Stimulated activated CD8-positive, alpha-beta memory T cell treated with anti-CD3 and anti-CD28 coated beads, Interleukin-4, amount 100 ng/mL, for 48 hours (primary cell): ENCODE measurements around the gene CYBB.
"Not testable (repeated sequence)": the region's sequence is repeated elsewhere in the genome, so short reads cannot be mapped to it uniquely, and the experiment has no call there.

ENCODE experiments used
- DNase-seq: peaks from one replicate; pipeline ENCODE4 v3.0.0-alpha.2; 2020

The CYBB gene

DNA sequence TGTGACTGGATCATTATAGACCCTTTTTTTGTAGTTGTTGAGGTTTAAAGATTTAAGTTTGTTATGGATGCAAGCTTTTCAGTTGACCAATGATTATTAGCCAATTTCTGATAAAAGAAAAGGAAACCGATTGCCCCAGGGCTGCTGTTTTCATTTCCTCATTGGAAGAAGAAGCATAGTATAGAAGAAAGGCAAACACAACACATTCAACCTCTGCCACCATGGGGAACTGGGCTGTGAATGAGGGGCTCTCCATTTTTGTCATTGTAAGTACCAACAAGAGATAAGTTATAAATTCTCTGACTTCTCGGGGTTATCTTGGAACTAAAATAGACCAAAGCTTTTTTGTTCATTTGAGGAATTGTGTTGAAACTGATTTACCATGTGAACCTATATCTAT is at the start of gene CYBB:
CYBB (plus strand) TSS at position 203 of the 400 bp plus-strand sequence; CDS start at position 222, 19 bp downstream.
- no peak for DNase-seq

DNA sequence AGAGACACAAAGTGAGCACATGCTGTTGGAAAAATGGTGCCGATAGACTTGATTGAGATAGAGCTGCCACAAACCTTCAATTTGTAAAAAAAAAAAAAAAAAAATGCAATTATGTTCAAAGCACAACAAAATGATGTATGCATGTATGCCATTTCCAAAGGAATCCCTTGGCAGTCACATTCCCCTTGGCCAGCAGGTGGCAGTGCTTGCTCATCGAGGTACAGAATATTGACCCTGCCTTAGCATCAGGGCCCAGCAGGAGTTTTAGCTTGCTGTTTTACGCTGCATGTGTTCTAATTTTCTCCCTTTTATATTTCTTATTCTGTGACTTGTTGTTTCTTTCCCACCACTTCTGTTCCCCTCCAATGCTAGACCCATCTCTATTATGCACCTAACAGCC is 34.5 kb upstream of the CYBB start:
- peak; percentile 80 for DNase-seq

DNA sequence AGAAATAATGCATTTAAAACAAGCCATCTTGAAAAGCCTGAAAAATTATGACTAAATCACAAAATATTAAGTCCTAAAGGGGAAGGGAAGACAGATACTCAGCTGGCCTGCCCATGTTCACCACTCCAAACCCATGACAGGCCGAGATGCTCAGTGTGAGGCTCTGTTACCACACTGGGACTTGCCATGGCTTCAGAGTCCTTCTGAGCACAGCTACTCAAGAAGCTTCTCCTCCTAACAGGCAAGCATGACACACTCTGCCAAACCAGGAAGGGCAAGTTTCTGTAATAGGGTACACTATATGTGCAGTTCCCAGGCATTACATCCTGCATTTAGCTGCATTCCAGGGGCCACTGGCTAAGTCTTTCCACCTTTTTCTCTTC is 34.0 kb upstream of the CYBB start:
- DNase-seq = no peak

DNA sequence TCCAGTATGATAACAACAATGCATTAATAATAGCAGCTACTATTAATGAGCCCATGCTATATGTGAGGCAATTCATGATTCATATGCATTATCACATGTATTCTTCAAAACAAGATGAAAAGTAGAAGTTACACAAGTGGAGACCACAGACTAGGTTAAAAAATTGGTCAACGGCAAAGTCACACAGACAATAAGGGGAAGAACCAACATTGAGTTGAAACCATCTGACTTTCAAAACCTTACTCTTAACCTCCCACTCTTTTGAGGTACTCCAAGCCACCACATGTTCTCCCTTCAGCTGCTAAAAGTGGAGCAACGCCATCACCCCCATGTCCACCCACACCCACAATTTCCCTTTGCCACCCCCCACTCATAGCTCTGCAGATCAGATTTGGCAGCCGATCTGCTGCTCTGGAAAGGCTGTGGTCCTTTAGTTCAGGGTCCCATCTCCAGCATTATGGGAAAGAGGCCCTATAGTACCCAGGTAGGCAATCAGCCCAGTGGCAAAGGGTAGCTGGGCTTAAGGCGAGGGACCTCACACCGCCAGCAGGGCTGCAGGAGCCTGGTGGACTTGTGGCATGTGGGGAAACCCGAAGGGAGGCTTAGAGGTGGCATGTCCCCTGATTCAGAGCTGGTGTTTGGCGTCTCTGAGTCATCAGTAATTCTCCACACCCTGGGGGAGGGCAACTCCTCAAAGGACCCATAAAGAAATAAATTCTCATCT is 33.5 kb upstream of the CYBB start:
- DNase-seq = peak; percentile 45

DNA sequence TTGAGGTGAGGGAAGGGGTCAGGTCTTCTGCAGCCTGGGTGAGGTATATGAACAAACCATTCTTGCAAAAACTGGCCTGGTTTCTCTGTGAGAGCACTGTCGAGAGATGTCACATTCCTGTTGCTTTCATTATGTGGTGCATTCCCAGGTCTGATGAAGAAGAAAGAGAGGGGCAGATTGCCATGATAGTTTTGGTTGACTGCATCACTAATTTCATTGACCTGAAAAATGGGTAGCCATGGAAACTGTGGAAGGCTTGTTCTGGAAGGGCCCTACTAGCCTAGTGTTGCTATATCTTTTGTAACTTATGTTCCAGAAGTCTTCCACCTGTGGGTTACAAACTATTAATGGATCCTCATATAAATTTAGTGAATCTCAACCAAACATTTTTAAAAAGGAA is 32.9 kb upstream of the CYBB start:
- DNase-seq = no peak

DNA sequence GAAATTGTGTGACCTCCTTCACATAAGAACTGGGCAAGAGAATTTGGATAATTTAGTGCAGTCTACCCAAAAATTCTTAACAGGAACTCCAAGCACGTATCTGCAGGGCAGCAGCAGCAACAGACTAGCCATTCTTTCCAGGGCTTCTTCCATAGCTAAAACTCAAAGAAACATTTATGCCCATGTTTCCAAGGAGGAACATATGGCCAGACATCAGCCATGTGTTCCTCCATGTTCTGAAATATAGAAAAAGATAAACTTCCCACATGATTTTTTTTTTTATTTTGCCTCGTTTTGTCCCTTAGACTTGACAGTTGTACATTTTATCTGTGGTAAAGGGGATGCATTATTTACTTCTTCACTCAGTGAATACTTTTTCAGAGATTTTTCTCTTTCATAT is 27.6 kb upstream of the CYBB start:
- no peak for DNase-seq

DNA sequence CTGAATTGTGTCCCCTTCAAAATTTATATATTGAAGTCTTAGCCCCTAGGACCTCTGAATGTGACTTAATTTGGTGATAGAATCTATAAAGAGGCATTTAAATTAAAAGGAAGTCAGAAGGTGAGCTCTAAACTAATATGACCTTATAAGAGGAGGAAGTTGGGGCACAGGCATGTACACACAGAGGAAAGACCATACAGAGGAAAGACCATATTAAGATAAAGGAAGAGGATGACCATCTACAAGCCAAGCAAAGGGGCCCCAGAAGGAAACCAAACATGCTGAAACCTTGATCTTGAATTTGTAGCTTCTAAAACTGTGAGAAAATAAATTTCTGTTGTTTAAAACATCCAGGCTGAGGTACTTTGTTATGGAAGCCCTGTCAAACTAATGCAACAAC is 26.9 kb upstream of the CYBB start:
- DNase-seq = no peak

DNA sequence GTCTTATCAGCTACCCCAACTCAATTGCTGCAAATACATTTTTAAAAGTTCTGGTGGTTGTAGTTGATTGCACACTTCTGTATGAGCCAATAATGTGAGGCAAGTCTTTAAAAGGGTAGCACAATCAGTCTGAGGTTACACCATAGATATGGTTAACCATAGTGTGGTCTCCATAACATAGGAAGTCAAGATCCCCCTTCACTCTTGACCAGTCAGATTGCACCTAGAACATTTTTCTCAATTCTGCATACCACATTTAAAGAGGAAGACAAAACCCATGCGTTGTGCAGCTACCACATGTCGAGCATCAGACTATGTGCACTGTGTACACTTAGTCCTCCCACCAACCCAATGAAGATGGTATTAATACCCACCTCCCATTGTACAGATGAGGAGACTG is 26.5 kb upstream of the CYBB start:
- DNase-seq = no peak

DNA sequence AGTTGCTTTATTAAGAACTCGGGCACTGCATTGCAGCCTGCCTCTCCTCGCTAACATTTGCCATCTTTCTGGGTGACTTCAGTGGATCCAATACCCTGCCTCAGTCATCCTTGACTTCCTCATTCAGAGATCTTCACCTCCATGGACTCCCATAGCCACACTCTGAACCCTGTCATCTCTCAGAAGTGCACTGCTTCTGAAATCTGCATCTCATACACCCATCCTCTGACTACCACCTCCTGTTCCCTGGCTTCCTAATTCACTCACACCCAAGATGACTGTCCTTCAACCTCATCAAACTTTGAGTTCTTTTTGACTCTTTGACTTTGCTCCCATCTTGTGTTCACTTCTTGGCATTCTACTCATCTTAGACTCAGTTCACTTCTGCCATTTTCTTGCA is 25.3 kb upstream of the CYBB start:
- DNase-seq = no peak

DNA sequence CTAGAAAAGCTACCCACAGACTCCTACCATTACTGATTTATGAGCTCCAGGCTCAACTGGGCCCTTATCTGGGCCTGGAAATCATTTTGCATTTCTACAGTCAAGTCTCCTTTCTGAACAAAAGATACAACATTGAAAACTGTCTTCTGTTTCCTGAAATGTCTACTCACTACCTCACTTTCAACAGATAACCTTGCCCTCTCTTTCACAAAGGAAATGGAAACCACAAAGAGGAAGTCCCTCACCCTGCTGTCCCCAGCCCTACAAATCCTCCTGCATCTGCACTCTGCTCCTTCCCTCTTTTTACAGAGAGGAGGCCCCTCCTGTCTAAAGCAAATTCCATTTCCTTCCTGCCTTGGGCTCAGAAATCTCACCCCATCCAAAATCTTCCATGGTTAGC is 24.8 kb upstream of the CYBB start:
- DNase-seq = no peak

DNA sequence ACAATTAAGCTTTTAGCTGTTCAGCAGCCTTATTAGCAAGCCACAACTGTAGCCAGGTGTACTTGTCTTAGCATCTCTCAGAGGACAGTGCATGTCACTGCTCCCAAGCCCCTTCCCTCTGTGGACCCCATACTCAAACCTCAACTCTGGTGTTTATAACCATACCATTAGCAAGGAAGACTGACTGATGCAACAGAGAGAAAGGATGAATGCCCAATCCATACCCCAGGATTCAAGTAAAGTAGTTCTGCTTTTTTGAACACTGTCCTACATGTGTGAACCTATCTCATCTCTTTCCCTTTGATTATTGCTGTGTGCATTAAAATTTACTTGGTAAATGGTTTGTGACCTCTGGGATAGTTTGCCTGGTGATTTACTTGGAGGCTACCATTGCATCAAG is 22.8 kb upstream of the CYBB start:
- DNase-seq = no peak

DNA sequence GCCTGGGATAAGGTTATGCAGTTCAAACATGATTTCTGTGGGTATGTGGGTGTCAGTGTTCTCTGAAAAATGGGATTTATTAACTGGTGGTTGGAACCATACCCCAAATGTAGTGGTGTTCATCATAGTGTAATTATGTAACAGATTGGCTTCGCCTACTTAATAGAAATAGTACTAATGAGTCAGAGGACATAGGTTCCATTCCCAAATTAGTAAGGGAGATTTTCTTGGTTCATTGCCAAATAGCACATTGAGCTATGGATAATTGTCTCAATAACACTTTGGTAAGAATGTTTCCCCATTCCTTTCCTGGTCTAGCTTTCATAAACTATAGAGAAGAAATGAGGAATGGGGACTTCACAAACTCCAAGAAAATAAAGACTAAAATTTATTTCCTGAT is 20.5 kb upstream of the CYBB start:
- DNase-seq = no peak

DNA sequence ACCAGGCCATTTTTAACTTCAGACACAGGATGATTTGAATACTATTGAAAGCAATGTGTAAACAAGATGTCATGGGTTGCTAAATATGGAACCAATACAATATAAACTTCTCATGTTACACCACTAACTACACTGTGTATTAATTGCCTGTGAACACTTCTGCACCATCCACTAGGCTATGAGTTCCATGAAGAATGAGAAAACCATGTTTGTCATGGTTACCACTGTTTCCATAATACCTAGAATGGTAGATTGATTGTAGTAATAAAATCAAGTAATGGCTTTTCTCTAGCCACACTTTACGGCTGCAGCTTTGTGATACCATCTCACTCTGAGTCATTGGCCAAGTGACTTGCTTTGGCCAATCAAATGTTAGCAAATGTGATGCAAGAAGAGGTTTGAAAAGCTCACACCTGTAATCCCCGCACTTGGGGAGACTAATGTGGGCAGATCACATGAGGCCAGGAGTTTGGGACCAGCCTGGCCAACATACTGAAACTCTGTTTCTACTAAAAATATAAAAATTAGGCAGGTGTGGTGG is 19.9 kb upstream of the CYBB start:
- no peak for DNase-seq

DNA sequence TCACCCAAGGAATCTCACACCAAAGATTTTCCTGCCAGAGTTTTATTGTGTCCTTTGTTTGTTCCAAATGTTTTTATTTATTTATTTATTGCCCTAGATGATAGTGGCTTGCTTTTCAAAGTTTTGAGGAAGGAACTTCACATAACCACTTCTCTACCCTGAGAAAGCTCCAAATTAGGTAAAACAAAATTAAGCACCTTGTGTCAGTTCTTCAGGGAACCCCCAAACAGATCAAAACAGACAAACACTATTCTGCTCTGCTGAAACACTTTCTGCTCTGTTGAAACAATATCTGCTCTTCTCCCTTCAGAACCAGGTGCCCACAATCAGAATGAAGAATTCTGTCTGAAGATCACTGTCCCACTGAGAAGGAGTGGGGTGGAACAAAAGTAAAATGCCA is 16.5 kb upstream of the CYBB start:
- DNase-seq = no peak

DNA sequence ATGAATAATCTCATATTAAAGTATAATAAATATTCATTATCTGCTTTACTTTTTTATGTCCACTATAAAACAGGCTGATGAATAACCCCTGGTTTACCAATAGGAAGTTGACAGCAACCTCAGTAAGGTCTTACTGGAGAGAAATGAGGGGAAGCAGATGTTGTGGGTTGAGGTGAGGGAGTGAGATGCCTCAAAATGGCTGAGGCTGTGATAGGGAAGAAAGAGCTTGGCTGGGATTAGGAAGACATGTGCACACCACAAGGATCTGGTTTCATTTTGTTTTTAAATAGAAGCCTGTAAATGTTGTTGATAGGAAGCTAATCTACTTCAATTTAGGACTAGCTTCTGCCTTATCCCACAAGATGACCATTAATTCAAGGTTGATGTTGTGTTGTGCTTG is 14.4 kb upstream of the CYBB start:
- DNase-seq = no peak

DNA sequence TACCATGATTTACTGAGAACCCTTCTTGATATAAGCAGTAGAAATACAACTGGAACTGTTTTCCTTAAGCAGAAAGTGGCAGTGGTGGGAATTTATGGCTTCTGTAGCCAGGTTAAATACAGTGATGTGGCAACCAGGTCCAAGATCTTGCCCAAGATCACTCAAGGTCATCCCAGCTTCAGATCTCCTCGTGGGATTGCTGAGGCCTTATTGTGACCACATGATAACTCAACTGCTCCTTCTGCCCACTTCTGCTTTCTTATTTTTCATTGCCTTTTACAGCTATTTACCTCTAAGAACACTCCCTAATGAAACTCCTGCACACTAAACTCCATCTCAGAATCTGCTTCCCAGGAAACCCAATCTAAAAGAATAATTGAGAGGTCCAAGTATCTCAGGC is 12.4 kb upstream of the CYBB start:
- DNase-seq = no peak

DNA sequence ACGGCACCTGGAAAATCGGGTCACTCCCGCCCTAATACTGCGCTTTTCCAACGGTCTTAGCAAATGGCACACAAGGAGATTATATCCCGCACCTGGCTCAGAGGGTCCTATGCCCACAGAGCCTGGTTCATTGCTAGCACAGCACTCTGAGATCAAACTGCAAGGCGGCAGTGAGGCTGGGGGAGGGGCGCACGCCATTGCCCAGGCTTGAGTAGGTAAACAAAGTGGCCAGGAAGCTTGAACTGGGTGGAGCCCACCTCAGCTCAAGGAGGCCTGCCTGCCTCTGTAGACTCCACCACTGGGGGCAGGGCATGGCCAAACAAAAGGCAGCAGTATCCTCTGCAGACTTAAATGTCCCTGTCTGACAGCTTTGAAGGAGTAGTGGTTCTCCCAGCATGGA is 11.0 kb upstream of the CYBB start:
- DNase-seq = not testable (repeated sequence)

DNA sequence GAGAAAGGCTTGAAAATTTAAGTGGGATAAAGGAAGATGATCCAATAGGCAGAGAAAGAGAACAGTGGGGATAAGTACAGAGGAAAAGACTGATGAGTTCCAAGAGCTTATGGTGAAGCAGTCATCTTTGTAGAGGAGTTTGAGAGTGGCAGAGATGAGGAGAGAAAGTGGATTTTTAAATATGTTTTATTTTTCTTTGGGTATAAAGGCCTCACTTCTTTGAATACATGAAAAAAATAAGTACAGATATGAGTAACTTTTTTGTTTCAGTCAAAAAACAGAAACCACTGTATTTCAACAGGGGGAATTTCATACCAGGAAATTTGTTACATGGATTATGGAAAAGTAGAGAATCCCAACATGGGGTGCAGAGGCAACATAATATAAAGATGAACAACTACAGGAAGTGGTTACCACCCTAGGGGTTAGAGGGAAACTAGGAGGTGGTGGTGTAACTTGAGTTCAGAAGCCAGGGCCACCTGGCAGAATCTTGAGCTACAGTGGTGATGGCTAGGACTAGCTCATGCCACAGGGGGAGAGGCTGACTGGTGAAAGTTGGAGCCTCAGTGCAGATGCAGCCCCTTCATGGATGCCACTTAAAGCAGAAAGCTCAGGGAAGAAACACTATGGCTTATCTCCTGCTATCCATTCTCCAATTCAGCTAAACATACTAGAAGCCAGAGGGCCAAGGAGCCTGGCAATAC is 3.4 kb upstream of the CYBB start:
- DNase-seq = no peak

DNA sequence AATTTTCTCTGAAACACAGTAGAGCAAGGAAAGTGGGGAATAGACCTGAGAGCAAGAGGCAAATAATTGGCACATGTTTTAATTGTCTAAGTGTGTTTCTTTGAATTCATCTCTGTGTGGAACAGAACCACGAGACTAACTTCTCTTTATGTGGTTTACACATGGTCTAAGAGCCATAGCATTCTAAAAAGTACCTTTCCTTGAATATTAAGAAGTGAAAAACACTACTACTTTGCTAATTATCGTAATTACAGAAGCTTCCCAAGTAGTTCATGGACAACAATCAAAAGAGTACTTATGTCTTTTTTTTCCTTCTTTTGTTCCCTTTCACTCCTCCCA is 2.9 kb upstream of the CYBB start:
- DNase-seq = no peak

DNA sequence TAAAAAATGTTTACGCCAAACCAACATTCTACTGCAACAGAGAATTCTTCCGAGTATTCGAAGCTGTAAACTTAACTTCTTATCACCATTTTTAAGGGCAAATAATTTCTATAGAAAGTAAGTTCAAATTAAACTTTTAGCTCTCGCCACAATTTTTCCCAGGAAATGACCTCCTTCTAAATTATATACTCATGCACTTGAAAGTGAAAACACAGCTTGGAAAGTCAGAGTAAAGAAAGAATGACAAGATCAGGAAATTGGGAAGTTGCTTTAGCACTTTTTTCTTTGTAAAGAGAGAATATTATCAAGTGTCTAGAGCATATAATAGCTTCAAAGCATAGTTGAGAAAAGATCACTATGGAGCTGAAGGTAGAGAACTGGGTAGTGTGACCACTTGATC is 1.2 kb downstream of the CYBB start:
- DNase-seq = no peak

DNA sequence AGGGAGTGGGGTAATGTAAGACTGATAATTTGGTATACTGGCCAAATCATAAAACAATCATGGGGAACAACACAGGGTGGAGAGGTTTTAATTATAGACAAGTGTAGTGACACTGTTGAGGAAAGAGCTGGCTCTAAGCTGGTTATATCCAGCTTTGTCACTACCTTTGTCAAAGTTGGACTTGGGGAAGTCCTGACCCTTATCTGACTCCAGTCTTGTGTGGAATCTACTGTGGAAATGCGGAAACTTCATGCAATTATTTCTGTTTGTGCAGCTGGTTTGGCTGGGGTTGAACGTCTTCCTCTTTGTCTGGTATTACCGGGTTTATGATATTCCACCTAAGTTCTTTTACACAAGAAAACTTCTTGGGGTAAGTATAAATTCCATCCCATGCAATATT is 2.0 kb downstream of the CYBB start:
- DNase-seq = no peak

DNA sequence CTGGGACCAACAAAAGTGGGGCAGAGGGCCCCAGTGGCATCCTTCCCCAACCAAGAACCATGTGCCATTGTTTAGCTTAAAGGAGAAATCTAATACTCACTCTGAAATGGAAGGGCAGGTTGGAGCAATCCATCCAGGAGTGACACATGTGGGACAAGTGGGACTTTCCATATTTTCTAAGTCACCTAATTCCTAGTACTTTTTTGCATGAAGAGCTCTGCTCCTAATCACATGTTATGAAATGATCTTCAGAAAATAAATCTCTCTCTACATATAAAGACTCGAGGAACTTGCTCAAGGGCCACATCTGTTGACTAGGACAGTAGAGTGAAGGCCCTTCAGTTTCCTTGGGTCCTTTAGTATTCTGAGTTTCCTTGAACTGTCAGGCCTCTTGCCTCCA is 2.5 kb downstream of the CYBB start:
- no peak for DNase-seq

DNA sequence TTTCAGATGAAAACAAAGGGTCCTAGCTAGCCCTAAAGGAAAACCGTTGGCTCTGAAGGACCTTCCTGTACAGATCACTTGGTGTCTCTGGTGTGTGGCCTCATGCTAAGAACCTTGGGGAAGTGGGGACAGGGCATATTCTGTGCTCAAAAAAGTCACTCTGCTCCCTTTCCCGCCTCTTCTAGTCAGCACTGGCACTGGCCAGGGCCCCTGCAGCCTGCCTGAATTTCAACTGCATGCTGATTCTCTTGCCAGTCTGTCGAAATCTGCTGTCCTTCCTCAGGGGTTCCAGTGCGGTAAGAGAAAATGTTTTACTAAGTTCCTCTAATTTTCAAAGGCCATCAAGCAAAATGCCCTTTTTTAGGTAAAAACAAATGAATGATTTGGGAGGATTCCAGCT is 3.4 kb downstream of the CYBB start:
- no peak for DNase-seq

DNA sequence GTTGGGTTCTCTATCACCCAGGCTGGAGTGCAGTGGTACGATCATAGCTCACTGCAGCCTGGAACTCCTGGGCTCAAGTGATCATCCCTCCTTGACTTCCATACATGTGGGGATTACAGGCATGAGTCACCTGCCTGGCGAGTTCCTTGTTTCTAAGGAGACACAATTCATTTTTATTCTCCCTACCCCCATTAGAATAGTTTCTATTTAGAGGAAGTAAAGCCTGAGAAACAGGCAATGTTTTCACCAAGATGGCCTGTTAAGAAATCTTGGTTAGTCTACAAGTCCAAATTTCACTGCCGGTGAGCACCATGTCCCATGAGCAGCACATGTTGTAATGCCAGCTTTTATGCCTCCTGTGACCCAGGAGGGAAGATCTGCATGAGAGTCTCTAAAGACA is 5.7 kb downstream of the CYBB start:
- no peak for DNase-seq
